H1 (cell line): Measurements from ENCODE around the gene PLCB3. TPM values are rescaled to one million over a fixed set of nuclear protein-coding genes. Genes with fewer than 3 reads are reported as not detected.
A peak's percentile ranks its signal among the peaks of the same experiment; 100 is the strongest.

ENCODE experiments used
- CTCF ChIA-PET: fragments of 300-600 bp; sonication (Branson Sonifier 250); formaldehyde crosslinking; loops from one replicate; lab custom pipeline; 2021; ENCODE audit not compliant: partially characterized antibody; lab: Charles Lee
- POLR2A ChIA-PET: fragments of 300-600 bp; sonication (Branson Sonifier 250); formaldehyde crosslinking; loops from one replicate; lab custom pipeline; 2021; ENCODE audit warnings: inconsistent platforms; ENCODE audit not compliant: partially characterized antibody; lab: Charles Lee
- DNase-seq, 2 experiments: peaks; one replicate each; pipeline versions ENCODE4 v3.0.0 to v3.0.0-alpha.2; 2010 to 2022; ENCODE audit warnings: low spot score in 2 of 2, low read depth in 1 of 2, mixed read lengths in 1 of 2
- FAIRE-seq: peaks from 2 replicates; lab custom pipeline; 2011; peaks lifted over from hg19 to GRCh38; lab: Jason Lieb, UNC
- H2AFZ ChIP-seq: 2 replicates; pipeline ENCODE4 v1.8.1; 2012; ENCODE audit warnings: low read length, inconsistent platforms
- H2AK5ac ChIP-seq: 2 replicates; pipeline ENCODE4 v1.6.1; 2013; ENCODE audit warnings: low read depth, low read length
- H2BK120ac ChIP-seq: replicated peaks from 2 replicates; pipeline ENCODE3; 2013; ENCODE audit warnings: low read depth, low read length, inconsistent platforms
- H2BK12ac ChIP-seq: 2 replicates; pipeline ENCODE4 v1.6.1; 2013; ENCODE audit warnings: low read depth, low read length
- H2BK15ac ChIP-seq: 2 replicates; pipeline ENCODE4 v1.6.1; 2013; ENCODE audit warnings: low read length
- H2BK20ac ChIP-seq: 2 replicates; pipeline ENCODE4 v1.6.1; 2013; ENCODE audit warnings: low read length
- H2BK5ac ChIP-seq: 2 replicates; pipeline ENCODE4 v1.6.1; 2013; ENCODE audit warnings: low read depth, low read length
- H3K14ac ChIP-seq: 2 replicates; pipeline ENCODE4 v1.6.1; 2013; ENCODE audit warnings: inconsistent platforms; ENCODE audit not compliant: insufficient read length
- H3K18ac ChIP-seq: 2 replicates; pipeline ENCODE4 v1.6.1; 2013; ENCODE audit warnings: low read length; ENCODE audit errors: extremely low read depth
- H3K23ac ChIP-seq: 2 replicates; pipeline ENCODE4 v1.6.1; 2013; ENCODE audit warnings: inconsistent platforms; ENCODE audit not compliant: insufficient read length
- H3K23me2 ChIP-seq: 2 replicates; pipeline ENCODE4 v1.6.1; 2013; ENCODE audit warnings: low read depth, low read length
- H3K27ac ChIP-seq: 2 replicates; pipeline ENCODE4 v1.6.1; 2011; ENCODE audit warnings: low read depth, low read length, inconsistent platforms
- H3K27me3 ChIP-seq, 4 experiments: replicated peaks in 1 of 4; 1 replicate in 1 of 4; 2 replicates in 3 of 4; pipeline versions ENCODE4 v1.6.1 to v1.8.1; 2011 to 2013; ENCODE audit warnings: low read length in 3 of 4, mild to moderate bottlenecking in 3 of 4, inconsistent platforms in 2 of 4, mixed read lengths in 2 of 4, moderate library complexity in 1 of 4; ENCODE audit not compliant: control insufficient read depth in 3 of 4, insufficient read depth in 3 of 4; ENCODE audit errors: extremely low read depth in 1 of 4
- H3K36me3 ChIP-seq, 4 experiments: 2 replicates each; pipeline versions ENCODE4 v1.6.1 to v1.8.1; 2011 to 2013; ENCODE audit warnings: mild to moderate bottlenecking in 4 of 4, low read length in 3 of 4, moderate library complexity in 2 of 4, control low read depth in 1 of 4, inconsistent platforms in 1 of 4; ENCODE audit not compliant: insufficient read depth in 4 of 4, control insufficient read depth in 2 of 4
- H3K4ac ChIP-seq: replicated peaks from 2 replicates; pipeline ENCODE3; 2013; ENCODE audit warnings: low read length, low read depth, mixed read lengths, inconsistent platforms; ENCODE audit not compliant: insufficient read length
- H3K4me1 ChIP-seq, 4 experiments: replicated peaks in 1 of 4; 1 replicate in 1 of 4; 2 replicates in 3 of 4; pipeline versions ENCODE4 v1.6.1 to v1.8.1; 2011 to 2013; ENCODE audit warnings: low read length in 3 of 4, inconsistent platforms in 2 of 4, mixed read lengths in 1 of 4; ENCODE audit not compliant: insufficient read depth in 4 of 4, control insufficient read depth in 3 of 4
- H3K4me2 ChIP-seq, 2 experiments: 2 replicates each; pipeline versions ENCODE4 v1.6.1 to v1.8.1; 2011 to 2013; ENCODE audit warnings: low read depth in 2 of 2, low read length in 2 of 2, control low read depth in 1 of 2, inconsistent platforms in 1 of 2, mild to moderate bottlenecking in 1 of 2; ENCODE audit not compliant: insufficient read depth in 1 of 2
- H3K4me3 ChIP-seq, 4 experiments: fragments of 200-600, 300-600 bp in 1 of 4; sonication (generic), shearing (Covaris generic), sonication (Bioruptor Twin) in 1 of 4; 2 replicates each; pipeline versions ENCODE4 v1.5.1 to v1.8.1; 2011 to 2016; ENCODE audit warnings: low read length in 4 of 4, low read depth in 3 of 4, control low read depth in 2 of 4, inconsistent platforms in 2 of 4, mild to moderate bottlenecking in 2 of 4, mixed read lengths in 1 of 4, moderate library complexity in 1 of 4; ENCODE audit not compliant: insufficient read depth in 2 of 4; ENCODE audit errors: extremely low read depth in 1 of 4
- H3K56ac ChIP-seq: replicated peaks from 2 replicates; pipeline ENCODE3; 2013; ENCODE audit warnings: low read depth, mild to moderate bottlenecking, mixed read lengths, low read length, inconsistent platforms; ENCODE audit not compliant: insufficient read length
- H3K79me1 ChIP-seq: 2 replicates; pipeline ENCODE4 v1.6.1; 2013; ENCODE audit warnings: low read depth, low read length, control low read depth
- H3K79me2 ChIP-seq, 2 experiments: 2 replicates each; pipeline versions ENCODE4 v1.6.1 to v1.8.1; 2012 to 2013; ENCODE audit warnings: low read length in 2 of 2, mild to moderate bottlenecking in 2 of 2, inconsistent platforms in 1 of 2; ENCODE audit not compliant: insufficient read depth in 2 of 2, control insufficient read depth in 1 of 2
- H3K9ac ChIP-seq, 4 experiments: replicated peaks in 1 of 4; 1 replicate in 1 of 4; 2 replicates in 3 of 4; pipeline versions ENCODE4 v1.6.1 to v1.8.1; 2011 to 2013; ENCODE audit warnings: low read depth in 3 of 4, low read length in 3 of 4, control low read depth in 2 of 4, mild to moderate bottlenecking in 2 of 4, moderate library complexity in 2 of 4, inconsistent platforms in 1 of 4; ENCODE audit errors: extremely low read depth in 1 of 4
- H3K9me3 ChIP-seq, 2 experiments: 2 replicates each; pipeline versions ENCODE4 v1.6.1 to v1.8.1; 2012 to 2013; ENCODE audit warnings: mild to moderate bottlenecking in 2 of 2, moderate library complexity in 2 of 2, control low read depth in 1 of 2, inconsistent platforms in 1 of 2, low read depth in 1 of 2, low read length in 1 of 2, mixed read lengths in 1 of 2; ENCODE audit not compliant: insufficient read depth in 2 of 2
- H4K20me1 ChIP-seq, 2 experiments: replicated peaks in 1 of 2; 2 replicates each; pipeline versions ENCODE3 to v1.8.1; 2011 to 2013; ENCODE audit warnings: inconsistent platforms in 2 of 2, low read length in 2 of 2, mild to moderate bottlenecking in 1 of 2; ENCODE audit not compliant: insufficient read depth in 2 of 2, control insufficient read depth in 1 of 2
- H4K5ac ChIP-seq: 2 replicates; pipeline ENCODE4 v1.6.1; 2013; ENCODE audit warnings: low read length, low read depth, mixed read lengths, inconsistent platforms; ENCODE audit not compliant: insufficient read length
- H4K8ac ChIP-seq: 2 replicates; pipeline ENCODE4 v1.8.0; 2013; ENCODE audit warnings: mild to moderate bottlenecking, moderate library complexity, low read length, inconsistent platforms; ENCODE audit not compliant: insufficient read depth; ENCODE audit errors: extremely low read depth
- H4K91ac ChIP-seq: replicated peaks from 2 replicates; pipeline ENCODE3; 2013; ENCODE audit warnings: low read length, mixed read lengths, inconsistent platforms; ENCODE audit not compliant: insufficient read length
- ASH2L ChIP-seq: fragments of 200-600, 300-600 bp; sonication (generic); IDR thresholded peaks from one replicate; pipeline ENCODE4 v1.7.1; 2017; ENCODE audit warnings: low read length
- BACH1 ChIP-seq: IDR thresholded peaks from 2 replicates; pipeline ENCODE4 v1.6.1; 2012; ENCODE audit warnings: low read length, improper control_type of control experiment
- CBX5 ChIP-seq: fragments of 300-800, 300-1000 bp; sonication (generic); IDR thresholded peaks from 2 replicates; pipeline ENCODE4 v1.7.1; 2016; ENCODE audit warnings: antibody characterized with exemption, low read length, low read depth
- SP1 ChIP-seq: IDR thresholded peaks from 2 replicates; pipeline ENCODE4 v1.6.1; 2011; ENCODE audit warnings: low read depth, low read length
- WGBS, 2 experiments: shearing (Covaris generic) in 1 of 2; methylation state at CpG; one replicate each; pipeline versions ENCODE4 v1.1.6 to v1.1.7; 2013 to 2015; ENCODE audit warnings: low lambda C conversion rate in 2 of 2, mixed read lengths in 2 of 2, inconsistent platforms in 1 of 2, low coverage in 1 of 2, missing lambda C conversion rate in 1 of 2; ENCODE audit not compliant: insufficient replicate concordance in 2 of 2, insufficient coverage in 1 of 2, insufficient read length in 1 of 2; ENCODE audit errors: extremely low coverage in 1 of 2, missing lambda C conversion rate in 1 of 2; 5-methylcytosine and 5-hydroxymethylcytosine counted together
- polyA plus RNA-seq, 7 experiments: library from polyadenylated mRNA; depleted of rRNA in 3 of 7; stranded (reverse) in 5 of 7; unstranded in 2 of 7; fragments of >200 nt in 5 of 7; fragments of 200-250 nt in 2 of 7; gene quantifications; 1 replicate in 5 of 7; 2 replicates in 1 of 7; 4 replicates in 1 of 7; pipeline versions ENCODE4 v1.2.1 to v1.2.3, GENCODE V29; 2011 to 2013; ENCODE audit warnings: missing spikeins in 2 of 7, mixed read lengths in 2 of 7
- total RNA-seq: library from RNA; stranded (reverse); fragmentation: NEBNext Ultra II Directional; extraction: Animal tissue kit (Norgen Biotek cat#: 25700); gene quantifications from 2 replicates; pipeline ENCODE4 v1.2.1, GENCODE V29; 2021
- TF ChIP-seq, protein P1 (sequence below): IDR thresholded peaks from 2 replicates; pipeline ENCODE4 v1.6.1; 2012; ENCODE audit warnings: inconsistent platforms
- TF ChIP-seq, protein P2 (sequence below): IDR thresholded peaks from 2 replicates; pipeline ENCODE4 v1.6.1; 2011; ENCODE audit warnings: low read depth, mild to moderate bottlenecking, low read length; ENCODE audit not compliant: insufficient read depth
- TF ChIP-seq, protein P3 (sequence below): IDR thresholded peaks from 2 replicates; pipeline ENCODE4 v1.6.1; 2012; ENCODE audit warnings: low read length, inconsistent platforms

The PLCB3 gene
- total and polyA plus RNA-seq, 2 of the 8 experiments (the other 6 are each of a cell fraction or from before 2014, with no cell fraction given), result 47.2 to 104 TPM

DNA sequence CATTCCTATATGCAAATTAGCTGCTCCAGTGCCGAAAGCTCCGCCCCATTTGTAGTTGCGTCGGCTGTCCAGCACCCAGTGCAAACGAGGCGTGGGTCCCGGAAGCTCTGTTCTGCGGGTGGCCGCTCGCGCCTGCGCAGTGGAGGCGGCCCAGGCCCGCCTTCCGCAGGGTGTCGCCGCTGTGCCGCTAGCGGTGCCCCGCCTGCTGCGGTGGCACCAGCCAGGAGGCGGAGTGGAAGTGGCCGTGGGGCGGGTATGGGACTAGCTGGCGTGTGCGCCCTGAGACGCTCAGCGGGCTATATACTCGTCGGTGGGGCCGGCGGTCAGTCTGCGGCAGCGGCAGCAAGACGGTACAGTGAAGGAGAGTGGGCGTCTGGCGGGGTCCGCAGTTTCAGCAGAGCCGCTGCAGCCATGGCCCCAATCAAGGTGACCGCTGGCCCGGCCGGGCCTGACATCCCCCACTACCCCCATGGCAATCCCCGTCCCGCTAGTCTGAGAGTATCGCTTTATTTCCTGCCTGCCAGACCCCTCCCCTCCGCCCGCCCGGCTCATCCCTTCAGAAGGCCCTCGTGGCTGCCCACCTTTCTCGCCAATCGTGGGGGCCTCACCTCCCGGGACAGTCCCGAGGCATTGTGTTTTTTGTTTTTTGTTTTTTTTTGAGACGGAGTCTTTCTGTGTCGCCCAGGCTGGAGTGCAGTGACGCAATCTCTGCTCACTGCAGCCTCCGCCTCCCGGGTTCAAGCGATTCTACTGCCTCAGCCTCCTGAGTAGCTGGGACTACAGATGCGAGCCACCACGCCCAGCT is 66.8 kb downstream of the PLCB3 start, which contains the start of gene PRDX5:
PRDX5 (plus strand) TSS at position 161 of the 805 bp plus-strand sequence; CDS start at position 256, 95 bp downstream.
- CTCF ChIA-PET, result interaction anchor here (0.7 to 20.8 kb wide), 16 partner anchors 12 to 371 kb away, joined by 3 to 614 read pairs (median 4); partner anchors contain the start of genes BAD, CATSPERZ, CCDC88B and NUDT22
- TF ChIP-seq ASH2L, result peak; percentile 47
- TF ChIP-seq, protein P1, sequence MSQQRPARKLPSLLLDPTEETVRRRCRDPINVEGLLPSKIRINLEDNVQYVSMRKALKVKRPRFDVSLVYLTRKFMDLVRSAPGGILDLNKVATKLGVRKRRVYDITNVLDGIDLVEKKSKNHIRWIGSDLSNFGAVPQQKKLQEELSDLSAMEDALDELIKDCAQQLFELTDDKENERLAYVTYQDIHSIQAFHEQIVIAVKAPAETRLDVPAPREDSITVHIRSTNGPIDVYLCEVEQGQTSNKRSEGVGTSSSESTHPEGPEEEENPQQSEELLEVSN, result 0 out of 2 replicates have a peak, but pooled peaks have one; percentile 3
- TF ChIP-seq SP1, result 0 out of 2 replicates have a peak, but pooled peaks have one; percentile 6
- TF ChIP-seq, protein P2, sequence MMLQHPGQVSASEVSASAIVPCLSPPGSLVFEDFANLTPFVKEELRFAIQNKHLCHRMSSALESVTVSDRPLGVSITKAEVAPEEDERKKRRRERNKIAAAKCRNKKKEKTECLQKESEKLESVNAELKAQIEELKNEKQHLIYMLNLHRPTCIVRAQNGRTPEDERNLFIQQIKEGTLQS, result 0 out of 2 replicates have a peak, but pooled peaks have one; percentile 10
- no peak for TF ChIP-seq CBX5
- TF ChIP-seq, protein P3, sequence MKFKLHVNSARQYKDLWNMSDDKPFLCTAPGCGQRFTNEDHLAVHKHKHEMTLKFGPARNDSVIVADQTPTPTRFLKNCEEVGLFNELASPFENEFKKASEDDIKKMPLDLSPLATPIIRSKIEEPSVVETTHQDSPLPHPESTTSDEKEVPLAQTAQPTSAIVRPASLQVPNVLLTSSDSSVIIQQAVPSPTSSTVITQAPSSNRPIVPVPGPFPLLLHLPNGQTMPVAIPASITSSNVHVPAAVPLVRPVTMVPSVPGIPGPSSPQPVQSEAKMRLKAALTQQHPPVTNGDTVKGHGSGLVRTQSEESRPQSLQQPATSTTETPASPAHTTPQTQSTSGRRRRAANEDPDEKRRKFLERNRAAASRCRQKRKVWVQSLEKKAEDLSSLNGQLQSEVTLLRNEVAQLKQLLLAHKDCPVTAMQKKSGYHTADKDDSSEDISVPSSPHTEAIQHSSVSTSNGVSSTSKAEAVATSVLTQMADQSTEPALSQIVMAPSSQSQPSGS, result no peak
- TF ChIP-seq BACH1, result peak; percentile 7; the same call in 1 of the 2 replicates

More for the DNA sequence above, 66.8 kb downstream of the PLCB3 start, which contains the start of gene PRDX5:
- H2BK20ac ChIP-seq, result no peak within 1 kb of the TSS
- peak within 1 kb of the TSS; percentile 99 for H4K5ac ChIP-seq
- peaks cover 5% of the 10 kb centered on the region; the same call in 1 of the 2 replicates for H3K23me2 ChIP-seq
- H3K79me1 ChIP-seq, result peaks cover 7% of the 10 kb centered on the region; the same call in 1 of the 2 replicates
- peak within 1 kb of the TSS; percentile 91 for H3K56ac ChIP-seq
- H3K4me3 ChIP-seq, result peak within 1 kb of the TSS; percentile 73 to 80 (median 77)
- peak within 1 kb of the TSS; percentile 91 for H3K27ac ChIP-seq
- peak within 1 kb of the TSS; percentile 70 to 85 (median 79) for H3K9ac ChIP-seq
- peak within 1 kb of the TSS; percentile 84 for H2BK5ac ChIP-seq
- peaks cover 0 to 18% of the 10 kb centered on the region in 2 experiments; a peak in 1 of 4 replicates for H3K79me2 ChIP-seq
- 0 out of 2 replicates have a peak within 1 kb of the TSS, but pooled peaks have one; percentile 60 for H2BK12ac ChIP-seq
- H3K14ac ChIP-seq, result no peak within 1 kb of the TSS
- peak within 1 kb of the TSS; percentile 71 for H3K18ac ChIP-seq
- H3K9me3 ChIP-seq, result no peaks in the 10 kb centered on the region
- peak within 1 kb of the TSS; percentile 88; the same call in 1 of the 2 replicates for H2BK15ac ChIP-seq
- peak in 1 of 2 experiments; percentile 90 for DNase-seq
- peaks cover 0 to 4% of the 10 kb centered on the region in 2 experiments for H4K20me1 ChIP-seq
- H3K23ac ChIP-seq, result no peak within 1 kb of the TSS
- peak within 1 kb of the TSS; percentile 94 for H2BK120ac ChIP-seq
- 3% methylated on average over 59 of the region's 61 CpGs; no CpG with 5 or more reads in 1 of the 2 experiments for WGBS, 2 experiments
- H3K4me2 ChIP-seq, result peak within 1 kb of the TSS; percentile 60 to 75
- H3K4ac ChIP-seq, result peak within 1 kb of the TSS; percentile 97
- peak within 1 kb of the TSS; percentile 96 for H4K91ac ChIP-seq
- peak within 1 kb of the TSS; percentile 71; the same call in 1 of the 2 replicates for H2AK5ac ChIP-seq
- H3K27me3 ChIP-seq, result no peaks in the 10 kb centered on the region
- peak within 1 kb of the TSS; percentile 97 for H4K8ac ChIP-seq
- 0 out of 2 replicates have a peak within 1 kb of the TSS, but pooled peaks have one; percentile 40 for H2AFZ ChIP-seq
- H3K36me3 ChIP-seq, result peaks cover 2 to 26% (median 15%) of the 10 kb centered on the region in 4 experiments; a peak in 7 of 8 replicates
- no peak for FAIRE-seq
- POLR2A ChIA-PET, result interaction anchor here (0.6 to 6.6 kb wide), 27 partner anchors 8 to 248 kb away, joined by 3 to 61 read pairs (median 6); partner anchors contain the start of genes CCDC88B, DNAJC4, ESRRA and FERMT3
- peaks cover 1 to 12% (median 3%) of the 10 kb centered on the region in 4 experiments; a peak in 6 of 7 replicates for H3K4me1 ChIP-seq
